GM19397 (cell line): ENCODE measurements around the gene PUM1.
"Not testable (repeated sequence)": the region's sequence is repeated elsewhere in the genome, so short reads cannot be mapped to it uniquely, and the experiment has no call there.

Experiments
- ATAC-seq: cut with Tn5 transposase; IDR thresholded peaks from one replicate; pipeline ENCODE4 v1.9.1; 2021; ENCODE audit warnings: mild to moderate bottlenecking, moderate library complexity; ENCODE audit not compliant: unreplicated experiment

PUM1 gene

DNA sequence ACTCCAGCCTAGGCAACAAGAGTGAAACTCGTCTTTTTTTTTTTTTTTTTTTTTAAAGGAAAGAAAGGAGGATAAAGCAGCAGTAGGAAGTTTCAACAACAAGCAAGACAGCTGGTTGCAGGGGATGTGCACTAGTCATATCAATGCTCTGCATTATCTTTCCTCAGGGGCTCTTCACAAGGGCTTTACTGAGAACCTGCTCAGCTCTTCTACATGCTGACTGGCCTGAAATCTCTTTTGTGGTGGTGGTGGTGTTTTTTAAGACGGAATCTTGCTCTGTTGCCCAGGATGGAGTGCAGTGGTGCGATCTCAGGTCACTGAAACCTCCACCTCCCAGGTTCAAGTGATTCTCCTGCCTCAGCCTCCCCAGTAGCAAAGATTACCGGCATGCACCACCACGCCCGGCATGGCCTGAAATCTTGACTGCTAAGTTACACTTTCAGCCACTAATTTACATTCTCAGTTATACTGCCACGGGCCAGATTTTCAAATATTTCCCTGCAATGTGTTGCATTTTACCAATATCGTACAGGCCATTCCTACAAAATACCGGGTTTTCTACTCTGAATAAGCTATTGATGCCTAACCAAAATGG is 68.0 kb downstream of the PUM1 start:
- ATAC-seq, result no peak

DNA sequence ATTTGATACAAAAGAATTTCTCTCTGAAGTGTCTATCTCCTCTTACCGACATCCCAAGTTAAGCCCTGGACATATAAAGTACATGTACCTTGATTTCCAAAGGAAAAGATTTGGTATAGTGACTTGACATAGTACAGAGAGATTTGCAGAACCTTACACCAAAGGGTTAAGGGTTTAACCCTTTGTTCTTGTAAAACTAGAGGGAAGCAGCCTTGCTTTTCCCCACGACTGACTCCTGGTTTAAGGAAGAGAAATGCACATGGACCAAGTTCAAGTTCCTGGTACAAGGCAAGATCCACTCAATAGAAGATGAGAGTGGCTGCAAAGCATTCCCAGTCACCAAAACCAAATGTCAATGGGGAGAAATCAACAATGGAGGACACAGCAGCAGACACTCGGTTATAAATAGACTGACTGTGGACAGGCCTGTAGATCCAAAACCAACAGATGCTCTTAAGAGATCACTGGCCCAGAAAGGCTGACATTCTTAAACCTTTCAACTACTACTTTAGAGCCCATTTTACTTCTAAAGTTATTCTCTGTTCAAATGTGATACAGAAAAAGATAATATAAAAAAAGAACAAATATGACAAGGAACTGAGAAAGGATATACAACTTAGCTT is 69.4 kb downstream of the PUM1 start:
- no peak for ATAC-seq

DNA sequence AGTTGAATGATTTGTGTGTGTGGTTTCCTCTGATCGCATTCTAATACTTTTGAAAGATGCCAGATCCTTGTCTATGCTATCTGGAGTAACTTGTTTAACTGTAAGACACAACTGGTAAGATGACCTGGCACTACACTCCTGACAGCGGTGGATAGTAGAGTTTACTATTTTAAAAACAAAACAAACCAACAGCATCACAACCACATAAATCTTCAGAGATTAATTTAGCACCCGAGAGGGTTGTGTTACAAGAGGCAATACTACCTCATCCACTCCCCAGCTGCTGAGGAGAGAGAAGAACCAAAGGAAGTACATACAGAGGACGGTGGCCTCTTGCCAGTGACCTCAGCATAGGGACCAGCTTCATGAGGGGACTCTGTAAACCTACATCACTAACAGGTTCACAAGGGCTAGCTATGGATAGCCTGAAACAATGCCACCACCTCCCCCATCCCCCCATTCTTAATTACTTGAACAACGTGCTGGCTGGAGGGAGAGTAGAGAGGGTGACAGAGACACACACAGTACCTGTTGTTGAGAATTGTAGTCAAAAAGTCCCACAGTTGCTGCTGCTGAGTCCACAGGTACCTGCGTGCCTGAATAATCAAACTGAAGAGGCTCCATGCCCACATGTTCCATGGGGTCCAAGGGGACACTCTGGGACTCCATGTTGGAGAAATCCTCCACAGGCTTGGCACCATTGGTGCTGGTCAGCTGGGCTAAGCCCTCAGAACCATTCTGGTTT is 73.5 kb downstream of the PUM1 start:
- no peak for ATAC-seq

DNA sequence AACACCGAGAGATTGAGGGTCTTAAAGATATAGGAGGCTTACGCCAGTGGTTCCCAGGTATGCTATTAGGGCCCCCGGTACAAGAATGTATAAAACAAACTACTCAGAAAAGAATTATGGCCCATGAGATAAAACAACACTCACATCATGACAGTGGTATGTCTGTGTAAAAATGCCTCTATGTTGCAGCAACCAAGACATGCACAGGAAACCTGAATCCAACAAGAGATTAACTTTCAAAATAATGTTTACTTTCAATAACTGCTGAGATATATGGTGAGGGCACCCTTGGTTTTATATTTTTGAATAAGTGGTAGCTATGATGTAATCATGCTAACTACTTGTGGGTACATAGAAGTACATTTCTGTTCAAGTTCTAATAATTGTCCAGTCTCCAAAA is 74.9 kb downstream of the PUM1 start:
- ATAC-seq, result no peak

DNA sequence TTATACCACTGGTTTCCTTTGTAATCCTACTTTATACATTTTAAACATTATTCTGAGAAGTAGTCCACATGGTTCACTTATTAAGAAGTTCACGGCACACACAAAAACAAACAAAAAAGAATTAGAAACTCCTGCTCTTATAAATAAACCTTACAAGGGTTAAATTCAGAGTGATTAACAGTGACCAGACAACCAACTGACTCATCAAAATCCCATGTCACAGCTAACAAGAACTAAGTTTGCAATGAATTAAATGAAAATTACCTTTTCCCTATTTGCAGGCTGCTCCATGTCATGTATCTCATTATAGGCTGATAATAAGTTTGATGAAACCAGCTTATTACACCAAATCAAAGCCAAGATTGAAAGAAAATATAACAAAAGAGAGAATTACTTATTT is 77.5 kb downstream of the PUM1 start:
- ATAC-seq, result no peak

DNA sequence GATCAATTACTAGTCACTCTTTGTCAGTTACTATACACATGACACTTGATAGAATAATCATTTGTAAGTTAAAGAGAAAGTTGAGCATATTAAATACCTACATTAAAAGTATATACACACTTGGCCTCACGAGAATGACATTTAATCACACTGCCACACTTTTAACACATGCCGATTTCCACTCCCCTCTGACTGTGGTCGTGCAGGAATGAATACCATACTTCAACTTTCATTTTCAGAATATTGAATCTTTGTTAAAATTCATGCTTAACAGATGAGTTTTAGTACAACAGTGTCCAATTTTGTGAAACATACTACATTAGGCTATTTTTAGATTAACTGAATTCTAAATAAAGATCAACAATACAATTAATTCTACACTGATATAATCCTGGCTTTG is 78.8 kb downstream of the PUM1 start:
- ATAC-seq, result no peak

DNA sequence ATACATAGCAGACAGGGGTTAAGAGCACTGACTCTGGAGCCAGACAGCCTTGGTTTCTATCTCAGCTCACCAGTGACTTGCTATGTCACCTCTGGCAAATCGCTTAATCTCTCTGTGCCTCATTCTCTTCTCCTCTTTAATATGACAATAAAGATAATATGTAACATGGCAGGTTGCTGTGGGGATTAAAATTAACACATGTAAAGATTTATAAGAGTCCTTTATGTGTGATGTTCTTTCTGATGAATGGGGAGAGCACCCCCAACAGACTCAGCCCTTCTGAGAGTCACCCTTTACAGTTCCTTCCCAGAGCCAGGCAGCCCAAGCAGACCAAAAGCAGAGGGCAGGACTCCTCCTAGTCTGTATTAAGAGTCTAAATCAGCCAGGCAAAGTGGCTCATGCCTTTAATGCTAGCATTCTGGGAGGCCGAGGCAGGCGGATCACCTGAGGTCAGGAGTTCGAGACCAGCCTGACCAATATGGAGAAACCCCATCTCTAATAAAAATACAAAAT is 80.5 kb downstream of the PUM1 start:
- no peak for ATAC-seq

DNA sequence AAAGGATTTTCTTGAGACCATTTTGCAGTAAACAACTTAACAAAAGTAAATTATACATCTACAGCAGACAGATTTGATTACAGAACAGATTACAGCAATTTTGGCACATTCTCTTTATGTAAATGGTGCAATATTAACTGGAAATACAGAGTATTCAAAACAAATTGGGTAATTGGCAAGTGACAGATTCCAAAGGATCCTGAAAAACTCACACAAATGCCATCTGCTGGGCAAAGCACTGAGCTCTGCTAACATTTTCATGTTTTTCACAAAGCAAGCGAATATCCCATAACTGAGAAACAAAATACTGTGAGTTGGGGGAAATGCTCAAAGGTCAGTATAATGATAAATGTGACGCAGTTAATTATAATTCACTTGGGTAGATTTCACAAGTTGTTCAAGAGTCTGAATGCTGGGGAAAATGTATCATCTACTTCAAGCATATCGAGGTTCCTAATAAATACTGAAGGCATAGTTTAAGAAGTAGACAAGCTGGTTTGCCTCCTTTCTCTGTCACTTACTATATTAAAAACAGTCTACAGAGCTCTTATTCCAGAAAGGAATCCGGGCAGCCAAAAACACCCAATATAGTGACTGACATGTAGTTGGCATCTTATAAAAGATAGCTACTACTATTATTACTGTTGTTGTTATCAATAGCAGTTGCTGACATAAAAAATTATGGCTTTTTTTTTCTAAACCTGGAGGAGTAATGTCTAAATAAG is 81.2 kb downstream of the PUM1 start:
- no peak for ATAC-seq

DNA sequence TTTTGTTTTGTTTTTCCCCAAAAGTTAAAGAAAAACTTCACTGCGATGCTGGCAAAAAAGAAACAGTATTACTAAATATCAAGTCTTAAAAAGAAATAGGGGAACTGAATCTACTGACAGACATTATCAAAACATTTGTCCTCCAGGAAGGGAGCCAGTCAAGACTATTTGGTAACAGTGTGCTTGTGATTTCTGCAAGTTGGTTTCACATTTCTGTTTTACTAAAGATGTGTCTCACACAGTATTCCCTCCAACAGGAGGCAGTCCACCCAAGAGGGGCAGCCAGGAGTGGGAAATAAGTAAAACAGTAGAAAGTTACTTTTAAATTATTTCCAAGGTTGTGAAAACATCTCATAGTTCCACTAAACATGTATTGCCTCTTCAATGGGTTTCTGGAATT is 82.6 kb downstream of the PUM1 start:
- ATAC-seq, result no peak

DNA sequence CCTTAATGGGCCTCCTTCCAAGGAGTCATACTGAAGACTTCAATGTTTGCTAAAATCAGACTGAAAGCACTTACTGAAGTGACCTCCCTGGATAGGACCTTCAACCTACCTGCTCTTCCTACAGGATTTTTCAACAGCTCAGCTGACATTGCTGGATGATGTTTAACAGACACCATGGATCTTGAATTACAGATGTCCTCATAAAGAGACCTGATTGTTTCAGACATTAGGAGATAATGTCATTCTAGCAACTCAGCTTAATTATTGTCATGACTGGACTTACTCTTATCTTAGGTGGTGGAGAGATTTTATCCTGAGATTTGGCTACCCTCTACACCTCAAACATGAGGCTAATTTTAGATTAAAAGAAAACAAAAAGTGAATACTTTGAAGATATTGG is 83.1 kb downstream of the PUM1 start:
- no peak for ATAC-seq

DNA sequence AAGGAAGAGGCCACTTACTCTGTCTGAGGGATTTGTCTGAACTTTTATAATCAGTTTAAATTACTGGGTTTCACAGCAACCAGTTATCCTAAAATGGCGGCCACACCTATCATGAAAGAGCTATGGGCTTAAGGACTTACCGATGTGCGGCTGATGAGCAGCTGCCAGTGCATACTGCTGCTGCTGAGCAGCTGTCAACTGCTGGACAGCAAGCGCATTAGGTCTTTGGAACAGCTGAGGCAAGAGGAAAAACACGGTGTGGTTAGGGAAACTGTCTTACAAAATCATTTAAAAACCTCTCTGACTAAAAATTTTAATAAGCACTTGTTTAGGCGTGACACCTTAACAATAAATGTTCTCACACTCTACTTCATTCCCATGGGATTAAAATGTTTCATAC is 84.3 kb downstream of the PUM1 start:
- no peak for ATAC-seq

- no peak for ATAC-seq
These were observed 88.0 kb downstream of the PUM1 start for GRCh38 chr1:30977511-30977910.

GRCh38 chr1:30977105-30977504 is 88.4 kb downstream of the PUM1 start:
- no peak for ATAC-seq

DNA sequence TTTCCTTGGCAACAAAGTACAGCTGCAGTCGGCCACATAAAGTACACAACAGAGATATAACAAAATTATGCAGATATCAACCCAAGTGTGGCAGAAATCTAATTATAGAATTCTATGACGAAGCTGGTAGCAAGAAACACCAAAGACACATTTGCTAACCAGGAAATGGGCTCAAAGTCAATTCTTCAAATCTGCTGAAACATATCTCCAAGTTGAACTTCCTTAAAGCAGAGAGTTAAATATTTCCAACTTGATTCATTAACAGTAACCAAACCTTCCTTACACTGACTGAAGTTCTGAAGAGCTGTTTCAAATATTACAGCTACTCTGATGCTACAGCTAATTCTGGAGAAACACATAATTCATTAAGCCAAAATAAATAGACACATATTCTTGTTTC is 89.4 kb downstream of the PUM1 start:
- no peak for ATAC-seq

GRCh38 chr1:30975217-30975616 is 90.3 kb downstream of the PUM1 start:
- no peak for ATAC-seq

DNA sequence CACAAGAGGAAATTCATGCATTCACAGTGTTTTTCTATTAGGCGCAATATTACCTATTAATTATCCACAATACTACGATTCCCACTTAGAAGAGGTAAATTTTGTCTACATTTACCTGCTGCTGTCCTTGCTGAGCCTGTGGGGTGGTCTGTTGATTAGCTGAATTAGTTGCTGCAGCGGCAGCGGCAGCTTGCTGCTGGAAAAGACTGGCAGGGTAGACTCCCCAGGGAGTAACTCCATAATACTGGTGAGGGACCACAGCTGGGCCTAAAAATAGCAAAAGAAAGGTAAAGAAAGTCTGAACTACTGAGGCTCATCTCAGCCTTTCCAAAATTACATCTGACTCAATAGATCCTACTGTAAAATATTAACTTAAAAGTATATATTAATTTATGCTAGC is 91.0 kb downstream of the PUM1 start:
- no peak for ATAC-seq

- ATAC-seq, result not testable (repeated sequence)
These were observed 93.2 kb downstream of the PUM1 start for GRCh38 chr1:30972349-30972748.

- ATAC-seq, result no peak
These were observed 94.0 kb downstream of the PUM1 start for GRCh38 chr1:30971496-30971895.

DNA sequence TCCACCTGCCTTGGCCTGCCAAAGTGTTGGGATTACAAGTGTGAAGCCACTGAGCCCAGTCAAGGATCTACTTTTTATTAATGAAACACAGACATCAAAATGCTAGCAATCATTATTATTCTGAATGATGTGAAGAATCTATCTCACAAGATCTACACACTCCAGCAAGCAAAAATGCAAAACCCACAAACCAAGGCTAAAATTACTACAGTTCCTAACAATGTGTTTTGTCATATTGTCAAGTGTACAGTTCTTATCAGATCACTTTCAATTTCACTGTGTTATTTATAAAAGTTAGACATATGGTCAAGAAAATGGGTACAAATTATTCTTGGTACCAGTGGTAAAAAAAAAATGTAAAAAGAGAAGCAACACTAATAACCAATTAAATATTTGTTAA is 95.6 kb downstream of the PUM1 start:
- no peak for ATAC-seq

- no peak for ATAC-seq
These were observed 97.1 kb downstream of the PUM1 start for GRCh38 chr1:30968220-30968971.
